CD4-positive, alpha-beta T cell treated with Interleukin-12 subunit alpha and Interleukin-12 subunit beta, for 1 hour (primary cell): ENCODE measurements around the gene ALLC.
"Not testable (repeated sequence)": the region's sequence is repeated elsewhere in the genome, so short reads cannot be mapped to it uniquely, and the experiment has no call there.

Experiments used
- DNase-seq: peaks from one replicate; pipeline ENCODE4 v3.0.0-alpha.2; 2020

The ALLC gene

DNA sequence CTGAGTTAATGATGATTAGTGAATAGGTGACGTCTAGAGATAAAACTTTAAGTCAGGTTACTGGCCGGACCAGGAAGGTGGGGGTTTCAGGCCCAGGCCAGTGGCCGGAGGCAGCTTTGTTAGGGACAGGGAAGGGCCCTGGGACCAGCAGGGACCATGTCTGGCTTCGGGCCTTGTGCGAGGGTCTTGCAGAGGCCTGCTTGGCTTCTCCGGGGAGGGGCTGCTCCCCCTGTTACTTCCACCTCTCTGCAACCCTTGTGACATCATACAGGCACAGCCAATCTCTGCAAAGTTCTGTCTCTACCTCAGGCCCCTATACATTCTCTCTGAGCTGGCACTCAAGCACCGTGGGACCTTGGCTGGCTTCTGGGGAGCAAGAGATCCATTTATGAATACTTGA, at the start of gene ALLC:
Gene ALLC, plus strand, starts transcription at position 320 of the 400 bp plus-strand sequence. CDS start 12,958 bp downstream, outside the sequence.
- DNase-seq, result no peak

DNA sequence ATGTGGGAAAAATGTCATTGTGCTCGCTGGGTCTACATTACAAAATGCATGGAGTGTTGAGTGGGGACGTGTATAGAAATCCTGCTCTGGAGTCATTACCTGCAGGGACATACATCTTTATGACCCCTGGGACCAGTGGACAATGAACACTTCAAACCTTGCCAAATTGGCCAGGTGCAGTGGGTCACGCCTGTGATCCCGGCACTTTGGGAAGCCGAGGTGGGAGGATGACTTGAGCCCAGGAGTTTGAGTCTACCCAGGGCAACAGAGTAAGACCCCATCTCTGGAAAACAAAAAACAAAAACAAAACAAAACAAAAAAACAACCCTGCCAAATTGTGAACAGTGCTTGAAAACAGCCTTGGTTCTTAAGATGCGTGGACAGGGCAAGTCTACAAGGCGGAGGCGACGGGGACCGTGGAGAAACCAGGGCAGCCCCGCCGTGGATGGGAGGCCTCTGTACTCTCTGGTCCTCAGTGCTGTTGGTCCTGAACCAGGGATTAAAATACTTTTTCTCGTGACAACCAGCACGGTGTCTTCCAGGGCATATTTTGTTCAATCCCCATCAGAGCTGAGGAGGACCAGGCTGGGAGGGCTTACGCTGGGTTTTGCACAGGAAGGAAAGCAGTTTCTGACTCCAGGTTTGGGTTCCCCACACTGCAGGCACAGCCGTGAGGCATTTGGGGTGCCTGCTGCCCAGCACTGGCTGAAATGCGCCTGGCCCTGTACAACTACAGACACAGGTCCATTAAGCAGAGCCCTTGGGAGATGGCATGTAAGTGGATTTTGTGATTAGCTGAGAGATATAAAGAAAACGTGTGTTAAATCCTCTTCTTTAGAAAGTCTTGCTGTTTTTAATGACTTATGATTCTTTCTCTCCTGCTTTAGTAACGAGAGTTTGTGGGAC, 49.4 kb upstream of the ALLC start:
- DNase-seq, result no peak

- DNase-seq, result peak; percentile 26
These were observed 48.7 kb upstream of the ALLC start for GRCh38 chr2:3609279-3609673.

GRCh38 chr2:3610415-3610814, 47.6 kb upstream of the ALLC start:
- no peak for DNase-seq

DNA sequence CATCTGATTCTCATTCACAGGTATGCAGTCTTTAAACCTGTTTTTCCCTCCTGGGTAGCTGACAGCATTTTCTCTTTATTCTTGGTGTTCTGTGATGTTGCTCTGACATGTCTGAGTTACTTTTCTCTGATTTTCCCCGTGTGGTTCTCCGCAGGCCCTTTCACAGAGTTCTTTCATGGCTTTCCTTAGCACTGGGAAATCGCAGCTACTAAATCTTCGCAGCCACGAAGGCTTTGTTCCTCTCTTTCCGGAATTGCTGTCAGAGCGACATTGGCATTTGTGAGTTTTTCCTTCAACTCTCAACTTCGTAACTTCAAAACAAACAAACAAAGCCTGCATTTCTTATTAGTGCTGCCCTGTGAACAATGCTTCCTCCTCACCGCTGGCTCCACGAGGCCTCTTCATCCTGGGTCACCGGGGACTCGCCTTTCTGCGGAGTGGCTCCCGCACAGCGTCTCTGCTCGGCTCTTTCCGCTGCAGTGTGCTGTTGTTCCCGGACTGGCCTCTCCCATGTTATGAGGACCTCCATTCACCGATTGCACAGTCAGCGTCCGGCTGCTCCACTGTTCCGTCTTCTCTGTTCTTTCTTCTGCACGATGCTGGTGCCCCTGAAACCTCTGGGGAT, 47.0 kb upstream of the ALLC start:
- DNase-seq, result no peak

DNA sequence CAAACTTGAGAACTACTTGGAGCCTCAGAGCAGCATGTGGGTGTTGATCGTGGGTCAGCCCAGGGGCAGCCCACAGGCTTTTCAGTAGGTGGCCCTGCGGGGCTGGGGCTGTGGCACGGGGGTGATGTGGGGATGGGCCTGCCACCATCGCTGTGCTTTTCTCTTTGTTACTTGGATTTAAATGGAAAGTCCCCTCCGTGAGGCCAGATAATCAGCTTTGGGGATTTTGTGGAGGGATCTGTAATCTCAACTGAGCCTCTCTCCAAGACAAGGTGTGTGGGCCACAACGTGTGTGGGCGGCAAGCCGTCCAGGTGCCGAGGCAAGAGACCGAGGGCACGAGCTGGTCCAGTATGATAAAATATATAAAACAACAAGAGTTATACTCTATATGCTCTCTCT, 46.4 kb upstream of the ALLC start:
- no peak for DNase-seq

- DNase-seq, result no peak
These were observed 45.1 kb upstream of the ALLC start for GRCh38 chr2:3612639-3613523.

DNA sequence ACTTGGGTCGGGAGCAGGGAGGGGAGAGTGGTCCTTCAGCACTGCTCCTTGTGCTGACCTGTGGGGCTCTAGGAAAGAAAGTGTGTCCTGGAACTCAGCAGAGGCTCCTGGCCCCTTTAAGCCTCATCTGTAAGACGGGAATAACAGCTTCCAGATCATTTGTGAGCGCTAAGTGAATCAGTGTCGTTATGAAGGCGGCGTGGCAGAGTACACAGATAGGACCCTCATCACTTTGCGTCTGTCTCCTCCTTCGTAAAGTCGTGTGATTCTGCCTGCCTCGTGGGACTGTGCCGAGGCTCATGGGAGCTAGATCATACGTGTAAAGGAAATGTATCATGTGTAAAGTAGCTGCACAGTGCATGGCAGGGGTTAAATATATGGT, 44.5 kb upstream of the ALLC start:
- DNase-seq, result no peak

DNA sequence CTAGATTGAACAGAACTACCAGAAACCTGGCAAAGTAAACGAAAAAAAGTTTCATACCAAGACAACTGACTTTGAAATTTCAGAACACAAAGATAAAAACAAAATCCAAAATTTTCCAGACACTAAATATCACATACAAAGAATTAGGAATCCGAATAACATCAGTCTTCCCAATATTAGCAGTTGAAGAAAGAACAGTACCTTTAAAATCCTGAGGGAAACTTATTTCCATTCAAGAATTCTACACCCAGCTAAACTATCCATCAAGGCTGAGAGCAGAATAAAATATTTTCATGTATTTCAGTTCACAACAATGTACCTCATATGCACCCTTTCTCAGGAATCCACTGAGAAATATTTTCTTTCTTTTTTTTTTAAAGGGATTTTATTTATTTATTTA, 43.3 kb upstream of the ALLC start:
- DNase-seq, result not testable (repeated sequence)

DNA sequence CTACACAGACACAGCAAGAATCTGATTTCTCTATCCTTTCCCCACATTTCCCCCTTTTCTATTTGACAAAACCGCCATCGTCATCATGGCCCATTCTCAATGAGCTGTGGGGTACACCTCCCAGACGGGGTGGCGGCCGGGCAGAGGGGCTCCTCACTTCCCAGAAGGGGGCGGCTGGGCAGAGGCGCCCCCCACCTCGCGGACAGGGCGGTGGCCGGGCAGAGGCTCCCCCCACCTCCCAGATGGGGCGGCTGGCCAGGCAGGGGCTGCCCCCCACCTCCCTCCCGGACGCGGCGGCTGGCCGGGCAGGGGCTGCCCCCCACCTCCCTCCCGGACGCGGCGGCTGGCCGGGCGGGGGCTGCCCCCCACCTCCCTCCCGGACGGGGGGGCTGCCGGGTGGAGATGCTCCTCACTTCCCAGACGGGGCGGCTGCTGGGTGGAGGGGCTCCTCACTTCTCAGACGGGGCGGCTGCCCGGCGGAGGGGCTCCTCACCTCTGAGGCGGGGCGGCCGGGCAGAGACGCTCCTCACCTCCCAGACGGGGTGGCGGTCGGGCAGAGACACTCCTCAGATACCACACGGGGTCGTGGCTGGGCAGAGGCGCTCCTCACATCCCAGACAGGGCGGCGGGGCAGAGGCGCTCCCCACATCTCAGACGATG, 42.3 kb upstream of the ALLC start:
- not testable (repeated sequence) for DNase-seq

GRCh38 chr2:3616435-3617197, 41.4 kb upstream of the ALLC start:
- DNase-seq, result not testable (repeated sequence)

- DNase-seq, result no peak
These were observed 40.7 kb upstream of the ALLC start for GRCh38 chr2:3617198-3617890.

DNA sequence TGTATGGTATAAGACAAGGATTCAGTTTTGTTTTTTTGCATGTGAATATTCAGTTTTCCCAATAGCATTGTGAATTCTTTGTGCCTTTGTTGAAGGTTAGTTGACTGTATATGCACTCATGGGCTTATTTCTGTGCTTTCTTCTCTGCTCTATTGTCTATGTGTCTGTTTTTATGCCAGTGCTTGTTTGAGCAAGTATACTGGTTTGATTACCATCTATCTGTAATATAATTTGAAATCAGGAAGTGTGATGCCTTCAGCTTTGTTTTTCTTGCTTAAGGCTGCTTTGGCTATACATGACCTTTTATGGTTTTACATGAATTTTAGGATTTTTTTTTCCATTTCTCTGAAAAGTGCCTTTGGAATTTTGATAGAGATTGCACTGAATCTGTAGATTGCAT, 39.6 kb upstream of the ALLC start:
- no peak for DNase-seq

DNA sequence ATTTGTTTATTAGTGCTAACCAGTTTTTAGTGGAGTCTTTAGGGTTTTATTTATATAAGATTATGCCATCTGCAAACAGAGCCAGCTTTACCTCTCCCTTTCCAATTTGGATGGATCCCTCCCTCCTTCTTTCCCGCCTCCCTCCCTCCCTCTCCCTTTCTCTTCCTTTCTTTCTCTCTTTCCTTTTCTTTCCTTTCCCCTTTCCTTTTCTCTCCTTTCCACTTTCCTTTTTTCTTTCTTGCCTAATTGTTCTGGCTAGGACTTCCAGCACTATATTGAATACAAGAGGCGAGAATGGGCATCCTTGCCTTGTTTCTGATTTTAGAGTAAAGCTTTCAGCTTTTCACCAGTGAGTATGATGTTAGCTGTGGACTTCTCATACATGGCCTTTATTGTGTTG, 39.0 kb upstream of the ALLC start:
- no peak for DNase-seq

- DNase-seq, result not testable (repeated sequence)
These were observed 38.3 kb upstream of the ALLC start for GRCh38 chr2:3619661-3620060.

GRCh38 chr2:3620834-3621233, 37.2 kb upstream of the ALLC start:
- no peak for DNase-seq

GRCh38 chr2:3622967-3623366, 35.0 kb upstream of the ALLC start:
- no peak for DNase-seq

DNA sequence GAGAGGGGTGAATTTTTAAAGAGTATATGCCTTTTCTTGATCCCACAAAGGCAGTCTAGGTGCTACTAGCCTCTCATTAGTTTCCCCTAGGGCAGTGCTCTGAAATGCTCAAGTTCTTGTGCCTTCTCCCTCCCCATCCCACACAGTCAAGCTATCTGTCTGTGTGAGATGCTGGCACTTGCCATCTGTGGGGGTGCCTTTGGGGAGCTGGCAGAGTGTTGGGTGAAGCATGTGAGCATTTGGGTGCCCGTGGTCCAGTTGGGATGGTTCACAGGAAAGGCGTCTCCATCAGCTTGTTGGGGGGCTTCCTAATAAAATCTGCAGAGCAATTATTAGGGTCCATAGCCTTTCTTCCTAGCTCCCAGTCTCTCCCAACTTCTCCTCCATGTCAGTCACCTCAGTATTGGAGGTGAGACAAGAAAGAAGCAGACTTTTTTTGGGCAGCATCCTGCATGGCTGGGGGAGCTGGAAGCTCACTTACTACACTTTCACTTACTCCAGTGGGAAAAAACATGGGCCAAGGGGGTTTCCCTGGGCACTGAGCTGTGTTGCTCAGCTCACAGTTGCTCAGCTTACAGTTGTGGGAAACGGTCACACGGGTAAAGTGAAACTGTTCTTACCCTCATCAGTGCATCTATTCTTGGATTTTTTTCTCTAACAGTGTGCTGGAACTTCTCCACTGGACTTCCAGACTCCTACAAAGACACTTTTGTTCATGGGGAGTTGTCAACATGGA, 33.8 kb upstream of the ALLC start:
- DNase-seq, result no peak

GRCh38 chr2:3625186-3625585, 32.8 kb upstream of the ALLC start:
- no peak for DNase-seq

DNA sequence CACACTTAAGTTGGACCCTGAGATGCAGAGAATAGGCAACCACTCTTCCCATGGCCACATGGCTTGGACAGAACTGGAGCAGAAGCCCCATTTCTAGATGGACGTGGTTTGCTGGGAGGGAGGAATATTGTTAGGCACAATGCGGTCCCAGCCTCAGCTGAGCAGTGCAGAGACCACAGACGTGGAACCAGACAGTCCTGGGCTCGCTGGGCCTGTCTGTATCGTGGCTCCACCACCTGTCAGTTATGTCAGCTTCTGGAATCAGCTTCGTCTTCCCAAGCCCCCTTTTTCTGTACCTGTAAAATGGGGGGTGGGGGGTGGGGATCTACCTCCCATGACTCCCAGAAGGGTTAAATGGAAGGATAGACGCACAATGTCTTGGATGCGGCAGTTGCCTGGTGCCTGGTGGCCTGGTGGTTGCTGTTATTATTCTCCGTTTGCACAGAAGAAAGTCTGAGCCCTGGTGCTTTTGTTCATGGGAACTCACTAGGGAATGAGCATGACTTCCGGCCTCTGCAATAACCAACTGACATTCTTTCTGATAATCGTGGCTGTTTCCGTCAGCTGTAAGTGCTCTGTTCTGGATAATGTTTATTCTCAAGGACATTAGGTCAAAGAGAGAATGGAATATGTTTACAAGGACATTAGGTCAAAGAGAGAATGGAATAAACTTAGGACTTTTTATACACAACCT, 31.7 kb upstream of the ALLC start:
- DNase-seq, result no peak
